BE2C (cell line): Measurements from ENCODE around the gene SQOR.
A peak's percentile ranks its signal among the peaks of the same experiment; 100 is the strongest.

ENCODE experiments used
- DNase-seq: peaks from one replicate; pipeline ENCODE4 v3.0.0-alpha.2; 2020
- H3K27me3 ChIP-seq: fragments of 250-450 bp; sonication (Bioruptor Pico); 2 replicates; pipeline ENCODE4 v1.5.1; 2020; ENCODE audit warnings: mild to moderate bottlenecking
- H3K36me3 ChIP-seq: fragments of 250-450 bp; sonication (Bioruptor Pico); 2 replicates; pipeline ENCODE4 v1.5.1; 2020; ENCODE audit warnings: mild to moderate bottlenecking
- H3K4me1 ChIP-seq: fragments of 250-450 bp; sonication (Bioruptor Pico); 2 replicates; pipeline ENCODE4 v1.5.1; 2020
- H3K4me3 ChIP-seq: 2 replicates; pipeline ENCODE4 v1.5.1; 2011; ENCODE audit warnings: low read depth, low read length
- H3K9me3 ChIP-seq: fragments of 250-450 bp; sonication (Bioruptor Pico); 2 replicates; pipeline ENCODE4 v1.5.1; 2020
- CTCF ChIP-seq: IDR thresholded peaks from 2 replicates; pipeline ENCODE4 v1.5.1; 2012; ENCODE audit warnings: mild to moderate bottlenecking, low read depth, low read length

Gene SQOR

DNA sequence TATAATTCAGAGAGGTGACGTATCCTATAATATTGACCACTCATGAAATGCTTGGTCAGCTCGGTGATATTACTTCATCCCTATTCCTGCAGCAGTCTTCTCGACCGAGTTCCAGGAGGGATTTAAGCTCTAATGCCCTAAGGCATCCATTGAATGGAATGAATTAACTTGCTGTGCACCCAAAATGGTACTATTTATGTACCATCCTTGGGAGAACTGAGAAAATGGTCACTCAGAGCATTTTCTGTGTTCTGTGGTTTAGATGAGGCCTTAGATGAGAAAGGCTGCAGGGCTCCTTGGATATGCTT lies 47.0 kb upstream of the SQOR start:
- TF ChIP-seq CTCF, result no peak
- H3K4me1 ChIP-seq, result no peaks in the 10 kb centered on the region
- H3K9me3 ChIP-seq, result no peaks in the 10 kb centered on the region
- peak overlapping the region; percentile 86 for H3K4me3 ChIP-seq
- H3K36me3 ChIP-seq, result 0 out of 2 replicates have a peak, but pooled peaks cover 5% of the 10 kb centered on the region
- DNase-seq, result no peak
- no peaks in the 10 kb centered on the region for H3K27me3 ChIP-seq

- no peak for DNase-seq
- TF ChIP-seq CTCF, result no peak
- peak overlapping the region; percentile 86 for H3K4me3 ChIP-seq
- H3K27me3 ChIP-seq, result no peaks in the 10 kb centered on the region
- no peaks in the 10 kb centered on the region for H3K9me3 ChIP-seq
- H3K36me3 ChIP-seq, result 0 out of 2 replicates have a peak, but pooled peaks cover 5% of the 10 kb centered on the region
- H3K4me1 ChIP-seq, result no peaks in the 10 kb centered on the region
These were observed 46.5 kb upstream of the SQOR start for GRCh38 chr15:45588219-45588875.

GRCh38 chr15:45589256-45589655 lies 45.6 kb upstream of the SQOR start:
- H3K27me3 ChIP-seq, result no peaks in the 10 kb centered on the region
- 0 out of 2 replicates have a peak, but pooled peaks cover 8% of the 10 kb centered on the region for H3K36me3 ChIP-seq
- no peaks in the 10 kb centered on the region for H3K9me3 ChIP-seq
- no peaks in the 10 kb centered on the region for H3K4me1 ChIP-seq
- DNase-seq, result no peak
- H3K4me3 ChIP-seq, result peak overlapping the region; percentile 2
- no peak for TF ChIP-seq CTCF

DNA sequence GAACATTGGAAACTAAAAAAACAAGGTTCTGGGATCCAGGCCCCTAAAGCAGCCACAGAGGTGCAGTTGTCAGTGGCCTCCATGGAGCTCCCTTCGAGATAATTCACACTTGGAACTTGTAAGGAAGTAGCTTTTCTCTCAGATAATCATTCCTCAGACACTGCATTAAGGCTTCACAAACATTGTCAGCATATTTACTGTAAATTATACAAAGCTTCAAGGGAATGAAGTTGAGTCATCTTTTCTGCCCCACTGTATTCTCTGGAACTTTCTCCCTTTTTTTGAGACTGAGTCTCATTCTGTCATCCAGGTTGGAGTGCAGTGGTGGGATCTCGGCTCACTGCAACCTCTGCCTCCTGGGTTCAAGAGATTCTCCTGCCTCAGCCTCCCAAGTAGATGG lies 40.5 kb upstream of the SQOR start:
- Histone ChIP-seq H3K27me3 (no peaks in the 10 kb centered on the region), H3K4me3 (no peak overlapping the region), H3K4me1 (no peaks in the 10 kb centered on the region), H3K9me3 (no peaks in the 10 kb centered on the region), H3K36me3 (peaks cover 21% of the 10 kb centered on the region)
- no peak for TF ChIP-seq CTCF
- no peak for DNase-seq

GRCh38 chr15:45594835-45595530 lies 39.8 kb upstream of the SQOR start:
- TF ChIP-seq CTCF, result no peak
- no peak overlapping the region for H3K4me3 ChIP-seq
- no peak for DNase-seq
- H3K4me1 ChIP-seq, result no peaks in the 10 kb centered on the region
- H3K9me3 ChIP-seq, result no peaks in the 10 kb centered on the region
- peaks cover 21% of the 10 kb centered on the region for H3K36me3 ChIP-seq
- no peaks in the 10 kb centered on the region for H3K27me3 ChIP-seq

- DNase-seq, result no peak
- Histone ChIP-seq H3K4me1 (no peaks in the 10 kb centered on the region), H3K9me3 (no peaks in the 10 kb centered on the region), H3K36me3 (peaks cover 11% of the 10 kb centered on the region), H3K4me3 (no peak overlapping the region), H3K27me3 (no peaks in the 10 kb centered on the region)
- TF ChIP-seq CTCF, result no peak
These were observed 30.9 kb upstream of the SQOR start for GRCh38 chr15:45603881-45604280.
